ENCODE results near the gene PLLP.
"Not testable (repeated sequence)": the region's sequence is repeated elsewhere in the genome, so short reads cannot be mapped to it uniquely, and the experiment has no call there.

PLLP gene

DNA sequence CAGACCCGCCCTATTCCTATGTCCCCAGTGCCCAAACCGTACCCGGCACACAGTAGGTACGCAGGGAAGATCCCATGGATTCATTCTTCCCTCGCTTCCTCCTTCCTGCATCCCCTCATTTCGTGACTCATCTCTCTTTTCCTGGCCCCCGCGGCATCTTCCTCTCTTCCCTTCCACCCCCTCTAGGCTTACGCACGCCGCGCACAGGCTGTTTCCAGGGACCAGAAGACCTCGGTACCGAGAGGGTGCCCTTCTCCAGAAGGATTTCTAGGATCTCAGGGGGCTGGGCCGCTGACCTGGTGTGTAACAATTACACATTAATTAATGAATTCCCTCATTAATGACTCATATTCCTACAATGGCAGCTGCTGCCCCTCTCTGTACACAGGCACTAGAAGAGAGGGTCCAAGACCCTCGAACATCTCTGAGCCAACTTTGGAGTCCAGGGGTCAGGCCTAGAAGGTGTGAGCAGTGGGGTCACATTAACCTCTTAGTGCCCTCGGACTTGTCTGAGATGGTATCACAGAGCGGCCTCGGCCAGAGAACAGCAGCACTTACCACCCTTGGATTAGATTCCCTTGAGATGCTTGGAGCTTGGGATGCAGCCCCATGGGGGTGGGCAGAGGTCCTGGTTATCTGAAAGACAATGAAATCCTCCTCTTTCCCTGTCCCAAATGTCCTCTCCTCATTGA is 16.8 kb upstream of the PLLP start:
- DNase-seq = no peak

DNA sequence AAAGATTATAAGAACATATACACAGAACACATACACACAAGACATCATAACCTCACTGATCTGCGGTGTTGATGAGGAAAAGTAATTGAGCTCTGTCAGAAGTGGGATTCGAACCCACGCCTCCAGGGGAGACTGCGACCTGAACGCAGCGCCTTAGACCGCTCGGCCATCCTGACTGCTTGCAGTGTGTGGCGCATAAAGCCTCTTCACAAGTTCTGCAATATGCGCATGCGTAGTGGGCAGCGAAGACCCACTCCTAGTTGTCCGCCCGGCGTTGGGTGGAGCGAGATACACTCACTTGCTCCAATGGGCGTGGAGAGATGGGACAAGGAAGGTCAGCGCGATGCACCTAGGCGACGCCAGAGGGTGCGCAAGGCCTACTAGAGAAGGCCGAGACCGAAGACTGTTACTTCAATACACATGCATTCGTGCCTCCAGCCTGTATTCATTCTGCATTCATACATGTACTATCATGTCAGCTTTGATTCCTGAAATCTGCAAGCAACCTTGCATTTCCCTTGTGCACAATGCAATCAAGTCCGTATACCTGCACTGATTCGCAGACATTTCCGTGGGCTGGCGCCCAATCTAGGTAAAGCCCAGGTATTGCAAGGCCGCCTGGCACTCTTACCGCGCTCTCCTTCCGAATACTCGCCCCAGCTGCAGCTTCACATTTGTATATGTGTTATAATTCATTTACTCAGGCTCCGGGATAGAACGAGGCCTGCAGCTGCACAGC is 16.1 kb upstream of the PLLP start:
- peak; percentile 99 for DNase-seq

DNA sequence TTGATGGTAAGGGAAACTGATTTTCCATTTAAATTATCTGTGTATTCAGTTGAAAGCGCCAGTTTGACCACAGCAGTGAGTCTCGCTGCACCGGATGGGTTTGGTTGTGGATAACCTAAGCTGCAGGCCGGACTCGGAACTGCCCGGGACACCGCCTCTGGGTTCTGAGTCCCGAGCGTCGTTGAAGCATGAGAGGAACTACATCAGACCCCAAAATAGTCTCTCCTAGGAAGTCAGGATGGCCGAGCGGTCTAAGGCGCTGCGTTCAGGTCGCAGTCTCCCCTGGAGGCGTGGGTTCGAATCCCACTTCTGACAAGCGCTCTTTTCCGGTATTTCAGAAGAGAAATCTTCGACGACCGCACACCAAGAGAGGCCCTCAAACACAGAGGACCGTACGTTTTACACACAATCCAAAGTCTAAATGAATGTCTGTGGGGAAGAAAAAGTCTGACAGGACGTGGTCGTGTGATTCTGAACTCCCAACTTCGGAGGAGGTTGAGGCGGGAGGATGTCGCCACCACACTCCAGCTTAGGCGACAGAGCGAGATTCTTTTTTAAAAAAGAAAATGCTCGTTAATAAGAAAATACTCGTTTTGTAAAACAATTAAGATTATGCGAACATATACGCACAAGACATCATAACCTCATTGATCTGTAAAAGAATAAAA is 15.4 kb upstream of the PLLP start:
- DNase-seq = peak; percentile 92

DNA sequence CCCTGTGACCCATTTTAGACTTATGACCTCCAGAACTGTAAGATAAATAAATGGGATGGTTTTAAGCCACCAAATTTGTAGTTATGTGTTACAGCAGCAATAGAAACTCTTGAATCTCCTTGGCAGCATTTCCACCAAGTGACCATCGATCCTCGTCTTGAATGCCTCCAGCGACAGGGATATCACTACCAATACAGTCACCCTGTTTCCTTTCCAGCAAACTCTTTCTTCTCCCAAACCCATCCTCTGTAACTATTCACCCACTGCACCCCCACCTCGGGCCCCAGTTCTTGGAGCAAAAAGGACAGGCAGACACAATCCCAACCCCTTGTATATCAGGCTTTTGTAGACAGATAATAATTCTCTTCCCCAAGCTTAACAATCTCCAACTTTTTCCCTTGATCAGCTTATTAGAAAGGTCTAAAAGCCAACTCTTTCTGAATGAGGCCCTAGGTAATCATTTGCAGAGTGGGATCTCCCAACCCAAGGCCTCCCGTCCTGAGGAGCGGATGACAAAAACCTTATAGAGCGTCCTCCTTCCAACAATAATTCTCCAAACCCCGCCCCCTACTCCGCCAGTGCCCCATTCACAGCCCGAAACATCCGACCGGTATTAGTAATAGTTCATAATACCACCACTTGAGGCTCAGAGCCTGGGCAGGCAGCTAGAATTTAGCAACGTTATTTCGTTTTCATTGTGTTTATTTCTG is 14.7 kb upstream of the PLLP start:
- DNase-seq = no peak

DNA sequence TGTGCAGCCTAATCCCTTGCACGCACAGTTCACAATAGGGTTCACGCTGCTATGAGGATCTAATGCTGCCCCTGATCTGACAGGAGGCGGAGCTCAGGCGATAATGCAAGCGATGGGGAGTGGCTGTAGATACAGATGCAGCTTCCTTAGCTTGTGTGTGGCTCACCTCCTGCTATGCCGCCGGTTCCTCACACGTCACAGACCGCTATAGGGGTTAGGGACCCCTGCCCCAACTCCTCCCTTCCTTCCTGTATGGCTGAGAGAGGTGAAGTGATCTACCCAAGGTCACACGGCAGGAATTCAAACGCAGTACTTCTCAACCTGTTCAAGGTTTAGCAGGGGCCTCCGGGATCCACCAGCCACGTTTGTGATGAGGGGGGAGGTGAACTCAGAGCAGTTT is 13.4 kb upstream of the PLLP start:
- peak; percentile 75 for DNase-seq

DNA sequence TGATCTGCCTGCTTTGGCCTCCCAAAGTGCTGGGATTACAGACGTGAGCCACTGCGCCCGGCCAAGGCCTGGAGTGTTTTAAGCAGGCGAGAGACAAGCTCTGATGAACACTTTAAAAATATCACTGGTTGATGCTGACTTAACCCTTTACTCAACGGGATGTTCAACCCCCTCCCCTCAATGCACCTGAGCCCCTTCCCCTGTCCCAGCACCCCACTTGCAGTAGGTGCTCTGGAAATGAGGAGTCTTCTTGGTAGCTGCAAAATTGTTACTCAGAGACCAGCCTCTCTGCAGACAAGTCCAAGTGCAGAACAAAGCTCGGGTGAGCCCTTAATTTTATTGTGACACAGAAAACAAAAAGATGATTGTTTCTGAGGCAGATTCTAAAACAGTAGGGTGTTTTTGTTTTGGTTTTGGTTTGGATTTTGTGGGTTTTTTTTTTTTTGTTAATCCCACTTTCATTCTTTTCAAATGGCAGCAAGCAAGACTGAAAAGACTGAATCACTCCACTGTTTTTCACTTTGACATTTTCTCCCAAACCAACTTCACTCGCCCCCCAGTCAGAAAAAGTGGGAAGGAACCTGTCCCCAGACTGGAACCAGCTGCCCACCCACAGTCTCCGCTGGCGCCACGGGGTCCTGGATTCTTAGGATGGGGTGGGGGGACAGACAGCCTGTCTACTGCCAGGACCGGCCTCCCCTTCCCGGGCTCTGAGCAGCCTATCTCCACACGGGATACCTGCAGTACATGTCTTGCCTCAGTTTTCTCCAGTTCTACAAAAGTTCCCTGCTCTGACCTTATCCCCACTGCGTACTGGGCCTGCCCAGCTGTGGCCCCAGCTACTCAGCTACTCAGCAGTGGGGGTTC is 5.2 kb upstream of the PLLP start:
- no peak for DNase-seq

DNA sequence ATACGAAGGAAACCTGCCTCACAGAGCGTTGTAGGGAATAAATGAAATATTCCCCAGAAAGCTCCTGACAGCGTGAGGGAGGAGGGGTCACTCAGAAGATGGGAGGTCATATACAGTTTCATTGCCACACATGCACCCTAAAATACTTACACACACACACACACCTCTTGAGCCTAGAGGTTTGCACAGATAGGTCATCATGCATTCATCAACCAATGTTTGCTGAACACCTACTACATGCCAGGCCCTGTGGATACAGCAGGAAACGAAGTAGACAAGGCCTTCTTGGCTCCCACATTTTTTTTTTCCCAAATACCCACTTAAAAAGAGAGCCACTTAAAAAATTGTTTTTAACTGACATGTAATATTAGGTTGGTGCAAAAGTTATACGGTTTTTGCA is 907 bp upstream of the PLLP start:
- no peak for DNase-seq

DNA sequence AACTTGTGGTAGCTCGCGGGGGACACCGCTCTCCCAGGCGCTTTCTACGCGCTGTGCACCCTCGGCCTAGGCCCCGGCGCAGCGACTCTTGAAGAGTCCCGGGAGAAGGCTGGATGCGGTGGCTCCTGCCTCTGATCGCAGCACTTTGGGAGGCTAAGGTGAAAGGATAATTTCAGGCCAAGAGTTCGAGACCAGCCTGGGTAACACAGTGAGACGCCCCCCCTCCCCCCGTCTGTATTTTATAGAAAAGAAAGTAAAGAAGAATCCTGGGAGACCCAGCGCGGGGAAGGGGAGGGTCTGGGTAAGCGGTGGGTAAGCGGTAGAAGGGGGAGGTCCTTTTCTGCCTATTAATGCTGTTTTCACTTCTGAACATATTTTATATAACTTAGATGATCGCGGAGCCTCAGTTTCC is 486 bp upstream of the PLLP start:
- DNase-seq = no peak

DNA sequence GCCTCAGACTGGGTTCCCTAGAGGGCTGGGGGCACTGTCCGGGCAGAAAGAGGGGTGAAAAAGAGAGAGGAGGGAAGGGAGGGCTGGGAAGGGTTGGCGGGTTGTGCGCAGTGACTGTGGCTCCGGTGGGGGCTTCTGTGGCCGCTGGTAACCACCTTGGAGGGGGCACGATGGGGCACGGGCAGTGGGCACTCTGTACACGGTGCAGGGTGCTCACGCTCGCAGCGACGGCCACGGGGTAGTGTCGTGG is 588 bp downstream of the PLLP start:
- DNase-seq = no peak

DNA sequence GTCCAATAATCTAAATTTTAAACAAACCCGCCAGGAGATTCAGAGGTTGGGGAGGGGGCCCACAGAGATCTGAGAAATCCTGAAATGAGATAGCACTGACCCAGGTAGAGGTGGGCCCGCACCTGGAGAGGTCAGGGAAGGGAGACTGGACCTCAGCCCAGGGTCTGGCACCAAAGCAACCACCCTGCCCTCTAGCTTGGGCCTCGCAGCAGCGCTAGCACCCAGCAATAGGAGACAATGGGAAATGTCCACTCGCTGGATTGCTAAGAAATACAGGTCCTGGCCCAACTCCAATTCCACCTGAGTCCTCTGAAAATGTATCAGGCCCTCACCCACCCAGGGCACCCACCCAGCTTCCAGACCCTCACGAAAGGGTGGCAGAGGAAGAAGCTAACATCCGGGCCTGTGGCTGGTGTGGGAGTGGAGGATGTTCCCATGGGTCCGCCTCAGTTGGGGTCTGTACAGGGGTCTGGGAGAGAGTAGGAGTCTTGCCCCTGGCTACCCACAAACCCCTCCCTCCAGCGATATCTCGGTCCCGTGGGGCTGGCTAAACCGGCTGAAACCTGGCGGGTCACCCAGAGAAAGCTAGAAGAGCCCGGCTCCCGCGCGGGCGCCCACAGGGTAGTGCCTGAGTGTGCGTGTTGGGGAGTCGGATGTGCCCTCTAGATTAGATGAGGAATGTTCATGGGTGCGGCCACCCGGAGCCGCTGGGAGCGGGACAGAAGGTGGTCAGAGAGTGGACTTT is 1.1 kb downstream of the PLLP start:
- DNase-seq = no peak

DNA sequence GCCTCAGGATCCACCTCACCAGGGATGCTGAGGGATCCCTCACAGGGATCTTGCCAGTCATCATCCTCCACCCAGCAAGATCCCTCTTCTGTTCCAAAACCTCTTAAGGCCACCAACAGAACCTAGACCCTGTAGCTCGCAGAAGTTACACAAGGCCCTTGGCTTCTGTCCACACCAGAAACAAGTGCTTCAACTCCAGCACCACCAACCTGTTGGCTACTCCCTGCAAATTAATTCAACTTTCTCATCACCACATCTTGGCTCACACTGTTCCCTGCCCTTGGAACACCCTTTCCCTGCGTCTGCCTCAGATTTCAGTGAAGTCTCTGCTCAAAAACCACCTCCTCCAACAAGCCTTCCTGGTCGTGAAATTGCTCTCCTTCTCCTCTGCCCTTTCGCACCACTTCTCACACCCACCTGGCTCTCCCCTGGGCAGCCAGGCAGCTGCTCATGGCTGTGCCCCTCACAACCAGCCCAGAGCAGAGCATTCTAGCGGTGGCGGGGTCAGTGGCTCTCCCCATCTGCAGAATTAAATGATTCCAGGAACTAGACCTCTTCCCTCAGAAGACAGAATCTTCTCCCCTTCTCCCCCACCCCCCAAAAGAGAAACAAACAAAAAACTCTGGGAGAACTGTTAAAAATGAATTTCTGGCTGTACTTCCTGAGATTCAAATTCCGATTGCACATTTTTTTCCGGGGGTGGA is 1.8 kb downstream of the PLLP start:
- DNase-seq = no peak

DNA sequence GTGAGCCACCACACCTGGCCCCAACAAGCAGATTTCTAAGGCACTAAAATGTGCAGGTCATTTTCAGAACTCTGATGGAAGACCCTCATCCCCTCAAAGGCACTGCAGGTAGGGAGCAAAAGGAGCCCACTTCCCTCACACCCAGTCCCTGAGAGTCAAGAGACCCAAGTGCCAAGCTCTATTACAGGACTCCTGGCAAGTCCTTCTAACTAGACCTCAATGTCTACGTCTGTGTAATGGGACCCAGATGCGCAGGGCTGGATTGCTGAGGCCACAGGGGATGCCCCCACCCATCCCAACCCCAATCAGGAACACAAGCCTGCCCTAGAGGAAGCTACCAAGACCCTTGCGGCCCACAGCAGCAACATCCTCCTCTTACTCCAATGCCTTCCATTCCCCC is 2.7 kb downstream of the PLLP start:
- no peak for DNase-seq

DNA sequence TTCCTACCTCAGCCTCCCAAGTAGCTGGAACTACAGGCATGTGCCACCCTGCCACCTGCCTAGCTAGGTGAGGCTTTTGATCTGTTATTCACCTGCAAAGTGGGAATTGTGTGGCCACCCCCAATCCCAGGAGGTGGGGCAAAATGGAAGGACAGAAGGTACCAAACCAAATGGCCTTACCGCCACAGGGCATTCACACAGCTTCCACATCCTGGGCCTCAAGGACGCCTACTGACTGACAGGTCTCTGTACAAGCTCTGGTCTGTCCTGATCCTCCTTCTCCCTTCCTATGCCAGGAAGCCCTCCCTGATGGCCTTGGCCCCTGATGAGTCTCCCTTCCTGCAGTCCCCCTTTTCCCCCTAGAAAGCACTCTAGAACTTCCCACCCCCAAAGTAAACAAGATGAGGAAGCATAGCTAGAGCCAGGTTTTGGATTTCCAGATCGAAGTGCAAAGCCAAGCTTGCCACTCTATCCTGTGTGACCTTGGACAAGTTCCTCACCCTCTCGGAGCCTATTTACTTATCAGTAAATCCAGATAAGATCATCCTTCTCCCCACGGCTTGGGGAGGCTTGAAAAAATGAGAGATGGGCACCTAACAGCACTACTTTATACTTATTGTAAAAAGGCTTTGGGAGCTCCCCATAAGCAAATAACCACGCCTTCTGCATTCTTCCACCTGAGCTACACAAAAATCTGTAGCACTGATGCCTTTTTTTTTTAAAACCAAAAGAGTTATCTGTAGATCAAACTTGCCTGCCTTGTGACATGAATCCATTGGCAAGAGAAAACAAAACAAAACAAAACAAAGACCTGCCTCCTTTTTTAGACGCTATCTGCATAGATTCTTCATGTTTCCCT is 4.5 kb downstream of the PLLP start:
- DNase-seq = no peak

DNA sequence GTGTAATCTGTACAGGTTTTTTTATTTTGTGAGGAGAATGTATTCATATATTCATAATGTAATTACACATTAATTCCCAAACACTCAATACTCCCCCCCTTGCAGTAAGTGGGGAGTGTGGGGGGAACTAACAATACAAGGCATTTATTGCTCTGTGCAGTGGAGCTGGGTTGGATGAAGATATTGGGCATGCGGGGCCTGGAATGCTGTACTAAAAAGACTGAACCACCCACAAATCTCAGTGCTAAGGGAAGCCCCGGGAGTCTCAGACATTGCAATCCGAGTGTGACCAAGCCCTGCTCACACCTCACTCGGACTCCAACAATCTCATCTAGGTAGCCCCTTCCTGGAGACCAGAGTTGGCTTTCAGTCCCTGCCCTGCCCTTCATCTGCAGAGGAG is 6.0 kb downstream of the PLLP start:
- no peak for DNase-seq

DNA sequence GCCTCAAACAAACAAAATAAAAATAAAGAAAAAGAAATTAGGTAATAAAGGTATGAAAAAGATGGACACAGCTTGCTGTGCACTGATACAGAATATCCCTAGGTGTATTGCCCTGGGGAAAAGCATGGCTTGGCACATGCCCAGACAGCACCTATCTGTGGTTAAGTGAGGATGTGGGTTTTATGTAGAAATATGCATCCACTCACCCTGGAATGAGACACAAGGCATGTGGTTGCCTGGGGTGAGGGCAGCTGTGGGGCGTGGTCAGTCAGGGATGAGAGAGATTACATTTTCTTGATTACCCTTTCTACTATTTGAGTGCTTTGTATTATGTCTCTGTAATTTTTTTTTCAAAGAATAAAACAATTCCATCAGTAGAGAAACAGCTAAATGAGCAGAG is 6.9 kb downstream of the PLLP start:
- DNase-seq = peak; percentile 63

DNA sequence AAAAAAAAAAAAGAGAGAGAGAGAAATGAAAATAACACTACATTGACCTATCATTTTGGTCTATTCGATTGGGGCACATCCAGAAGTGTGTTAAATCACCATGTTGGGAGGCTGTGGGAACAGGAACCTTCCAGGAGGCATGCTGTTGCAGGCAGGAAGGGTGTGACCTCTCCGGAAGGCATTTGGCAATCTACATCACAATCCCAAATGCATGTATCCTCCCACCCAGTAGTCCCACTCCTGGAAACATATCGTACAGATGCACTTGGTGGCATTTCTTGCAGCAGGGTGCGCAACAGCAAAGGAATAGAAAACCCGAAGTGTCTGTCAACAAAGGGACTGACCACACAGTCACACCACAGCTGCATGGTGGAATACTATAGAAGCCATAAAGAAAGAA is 7.9 kb downstream of the PLLP start:
- no peak for DNase-seq

DNA sequence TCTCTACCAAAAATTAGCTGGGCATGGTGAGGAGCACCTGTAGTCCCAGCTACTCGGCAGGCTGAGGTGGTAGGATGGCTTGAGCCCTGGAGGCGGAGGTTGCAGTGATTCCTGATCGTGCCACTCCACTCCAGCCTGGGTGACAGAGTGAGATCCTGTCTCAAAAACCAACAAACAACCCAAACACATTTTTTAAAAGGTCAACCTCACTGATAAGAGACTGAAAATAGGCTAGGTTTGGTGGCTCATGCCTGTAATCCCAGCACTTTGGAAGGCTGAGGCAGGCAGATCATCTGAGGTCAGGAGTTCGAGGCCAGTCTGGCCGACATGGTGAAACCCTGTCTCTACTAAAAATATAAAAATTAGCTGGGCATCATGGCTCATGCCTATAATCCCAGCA is 8.5 kb downstream of the PLLP start:
- DNase-seq = not testable (repeated sequence)

DNA sequence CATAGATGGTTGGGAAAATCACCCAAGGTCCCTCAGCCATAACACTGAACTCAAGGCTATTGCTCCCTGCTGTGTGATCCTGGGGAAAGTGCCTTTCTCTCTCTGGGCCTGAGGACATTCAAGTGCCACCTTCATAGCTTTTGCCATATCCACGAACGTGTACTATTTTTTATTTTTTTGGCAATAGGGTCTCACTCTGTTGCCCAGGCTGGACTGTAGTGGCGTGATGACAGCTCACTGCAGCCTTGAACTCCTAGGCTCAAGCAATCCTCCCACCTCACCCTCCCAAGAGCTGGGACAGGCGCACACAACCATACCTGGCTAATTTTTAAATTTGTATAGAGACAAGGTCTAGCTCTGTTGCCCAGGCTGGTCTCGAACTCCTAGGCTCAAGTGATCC is 10.6 kb downstream of the PLLP start:
- no peak for DNase-seq

DNA sequence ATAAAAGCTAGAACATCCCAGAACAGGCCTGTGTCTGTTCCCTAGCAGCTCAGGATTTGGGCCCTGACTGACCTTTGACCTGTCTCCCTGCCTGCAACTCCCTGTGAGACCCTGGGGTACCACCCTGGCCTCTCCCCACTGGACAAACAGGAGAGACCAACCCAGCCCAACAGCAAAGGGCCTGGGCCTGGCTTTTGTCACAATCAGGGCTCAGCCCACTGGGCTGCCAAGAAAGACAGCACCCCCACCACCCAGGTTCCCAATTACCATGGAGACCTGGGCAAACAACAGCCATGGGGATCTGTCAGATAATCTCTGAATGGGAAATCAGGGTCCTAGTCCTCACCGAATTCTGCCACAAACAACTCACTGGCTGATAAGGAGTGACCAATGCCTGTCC is 11.1 kb downstream of the PLLP start:
- DNase-seq = no peak

DNA sequence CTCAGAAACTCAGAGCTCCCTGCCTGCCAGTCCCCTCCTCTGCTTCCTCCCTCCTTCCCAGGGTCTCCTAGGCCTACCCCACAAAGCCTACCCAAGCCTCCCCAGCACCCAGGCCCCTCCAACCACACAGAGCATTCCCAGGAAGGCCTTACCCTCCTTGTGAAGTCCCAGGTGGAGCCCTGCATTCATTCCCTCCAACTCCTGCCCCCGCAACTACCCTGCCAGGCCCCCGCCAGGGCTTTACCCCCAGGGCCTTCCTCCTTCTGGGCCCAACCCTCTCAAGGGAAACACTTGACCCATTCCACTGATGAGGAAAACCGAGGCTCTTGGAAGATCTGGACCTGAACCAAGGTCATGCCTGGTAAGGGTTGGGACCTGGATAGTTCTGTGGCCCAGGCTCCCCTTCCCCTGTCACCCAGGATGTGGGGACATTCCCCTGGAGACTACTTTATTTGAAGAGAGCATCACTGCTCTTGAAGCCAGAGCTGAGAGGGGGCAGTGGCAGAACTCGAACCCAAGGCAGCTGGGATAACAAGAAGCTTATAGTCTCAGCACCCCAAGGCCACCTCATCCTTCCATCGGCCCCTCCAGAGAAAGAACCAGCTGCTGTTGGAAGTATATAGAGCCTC is 12.5 kb downstream of the PLLP start:
- no peak for DNase-seq
